ENCODE measurements around the gene DSTYK.

DNA sequence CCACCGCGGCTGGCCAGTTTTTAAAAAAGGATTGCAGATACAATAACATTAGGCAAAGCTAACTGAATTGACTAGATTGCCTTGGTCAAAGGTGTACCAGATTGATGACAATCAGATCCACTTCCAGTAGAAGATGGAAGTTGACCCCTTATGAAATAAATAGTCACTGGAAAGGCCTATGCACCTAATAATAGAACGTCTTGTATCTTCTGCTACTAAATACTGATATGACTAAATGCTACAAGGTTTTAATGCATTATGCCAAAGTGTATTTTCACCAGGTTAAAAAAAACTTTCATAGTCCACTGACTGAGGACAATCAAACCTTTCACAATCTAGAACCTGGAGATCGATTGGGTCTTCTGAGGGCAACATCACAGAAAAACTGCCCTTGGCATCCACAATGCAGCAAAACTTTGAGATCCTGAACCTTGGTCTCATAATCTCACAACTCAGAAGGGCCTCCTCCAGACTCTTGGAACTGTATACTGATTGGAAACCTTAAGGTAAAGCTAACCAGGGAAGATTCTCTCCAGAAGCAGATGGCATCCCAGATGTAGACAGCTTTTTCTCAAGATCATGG, 82.0 kb downstream of the DSTYK start:
- TF ChIP-seq, protein P1, sequence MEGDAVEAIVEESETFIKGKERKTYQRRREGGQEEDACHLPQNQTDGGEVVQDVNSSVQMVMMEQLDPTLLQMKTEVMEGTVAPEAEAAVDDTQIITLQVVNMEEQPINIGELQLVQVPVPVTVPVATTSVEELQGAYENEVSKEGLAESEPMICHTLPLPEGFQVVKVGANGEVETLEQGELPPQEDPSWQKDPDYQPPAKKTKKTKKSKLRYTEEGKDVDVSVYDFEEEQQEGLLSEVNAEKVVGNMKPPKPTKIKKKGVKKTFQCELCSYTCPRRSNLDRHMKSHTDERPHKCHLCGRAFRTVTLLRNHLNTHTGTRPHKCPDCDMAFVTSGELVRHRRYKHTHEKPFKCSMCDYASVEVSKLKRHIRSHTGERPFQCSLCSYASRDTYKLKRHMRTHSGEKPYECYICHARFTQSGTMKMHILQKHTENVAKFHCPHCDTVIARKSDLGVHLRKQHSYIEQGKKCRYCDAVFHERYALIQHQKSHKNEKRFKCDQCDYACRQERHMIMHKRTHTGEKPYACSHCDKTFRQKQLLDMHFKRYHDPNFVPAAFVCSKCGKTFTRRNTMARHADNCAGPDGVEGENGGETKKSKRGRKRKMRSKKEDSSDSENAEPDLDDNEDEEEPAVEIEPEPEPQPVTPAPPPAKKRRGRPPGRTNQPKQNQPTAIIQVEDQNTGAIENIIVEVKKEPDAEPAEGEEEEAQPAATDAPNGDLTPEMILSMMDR (IDR thresholded peaks at IDR 0.05) = no peak
- no peak for TF ChIP-seq POLR2A (IDR thresholded peaks at IDR 0.05)

Data from uterus (tissue), 2 donors.